Measurements from ENCODE around the gene TEX101.
"Not testable (repeated sequence)": the region's sequence is repeated elsewhere in the genome, so short reads cannot be mapped to it uniquely, and the experiment has no call there.

Gene TEX101

GRCh38 chr19:43422000-43422688, 7.5 kb downstream of the TEX101 start:
- no peaks in the 10 kb centered on the region for H3K36me3 ChIP-seq (ENCODE audit: control insufficient read depth in 1 of 2, insufficient read depth in 2 of 2, low read length in 2 of 2)
- H3K27me3 ChIP-seq (ENCODE audit: low read depth, low read length): no peaks in the 10 kb centered on the region
- H3K9me3 ChIP-seq (ENCODE audit: control insufficient read depth in 1 of 2, low read length in 2 of 2): no peaks in the 10 kb centered on the region
- no peak overlapping the region for H3K4me3 ChIP-seq (ENCODE audit: low read depth in 1 of 2, low read length in 2 of 2)
- H3K27ac ChIP-seq (ENCODE audit: low read length): no peak overlapping the region
- H3K4me1 ChIP-seq (ENCODE audit: control insufficient read depth in 1 of 2, insufficient read depth in 2 of 2, low read length in 2 of 2): no peaks in the 10 kb centered on the region

- Histone ChIP-seq H3K9me3 (ENCODE audit: control insufficient read depth in 1 of 2, low read length in 2 of 2) (no peaks in the 10 kb centered on the region), H3K36me3 (ENCODE audit: control insufficient read depth in 1 of 2, insufficient read depth in 2 of 2, low read length in 2 of 2) (no peaks in the 10 kb centered on the region), H3K4me1 (ENCODE audit: control insufficient read depth in 1 of 2, insufficient read depth in 2 of 2, low read length in 2 of 2) (no peaks in the 10 kb centered on the region), H3K27me3 (ENCODE audit: low read depth, low read length) (no peaks in the 10 kb centered on the region), H3K27ac (ENCODE audit: low read length) (no peak overlapping the region), H3K4me3 (ENCODE audit: low read depth in 1 of 2, low read length in 2 of 2) (no peak overlapping the region)
These were observed 8.0 kb downstream of the TEX101 start for GRCh38 chr19:43422689-43423066.

- Histone ChIP-seq H3K27ac (ENCODE audit: low read length) (no peak overlapping the region), H3K36me3 (ENCODE audit: control insufficient read depth in 1 of 2, insufficient read depth in 2 of 2, low read length in 2 of 2) (no peaks in the 10 kb centered on the region), H3K27me3 (ENCODE audit: low read depth, low read length) (no peaks in the 10 kb centered on the region), H3K4me1 (ENCODE audit: control insufficient read depth in 1 of 2, insufficient read depth in 2 of 2, low read length in 2 of 2) (no peaks in the 10 kb centered on the region), H3K9me3 (ENCODE audit: control insufficient read depth in 1 of 2, low read length in 2 of 2) (no peaks in the 10 kb centered on the region), H3K4me3 (ENCODE audit: low read depth in 1 of 2, low read length in 2 of 2) (no peak overlapping the region)
These were observed 9.1 kb downstream of the TEX101 start for GRCh38 chr19:43423779-43424178.

GRCh38 chr19:43425567-43426392, 11.1 kb downstream of the TEX101 start:
- H3K4me1 ChIP-seq (ENCODE audit: control insufficient read depth in 1 of 2, insufficient read depth in 2 of 2, low read length in 2 of 2): no peaks in the 10 kb centered on the region
- H3K27me3 ChIP-seq (ENCODE audit: low read depth, low read length): no peaks in the 10 kb centered on the region
- H3K36me3 ChIP-seq (ENCODE audit: control insufficient read depth in 1 of 2, insufficient read depth in 2 of 2, low read length in 2 of 2): no peaks in the 10 kb centered on the region
- H3K4me3 ChIP-seq (ENCODE audit: low read depth in 1 of 2, low read length in 2 of 2): no peak overlapping the region
- H3K9me3 ChIP-seq (ENCODE audit: control insufficient read depth in 1 of 2, low read length in 2 of 2): no peaks in the 10 kb centered on the region
- H3K27ac ChIP-seq (ENCODE audit: low read length): no peak overlapping the region

GRCh38 chr19:43429395-43429794, 14.7 kb downstream of the TEX101 start:
- H3K4me3 ChIP-seq (ENCODE audit: low read depth in 1 of 2, low read length in 2 of 2): no peak overlapping the region
- H3K9me3 ChIP-seq (ENCODE audit: control insufficient read depth in 1 of 2, low read length in 2 of 2): no peaks in the 10 kb centered on the region
- no peaks in the 10 kb centered on the region for H3K27me3 ChIP-seq (ENCODE audit: low read depth, low read length)
- H3K4me1 ChIP-seq (ENCODE audit: control insufficient read depth in 1 of 2, insufficient read depth in 2 of 2, low read length in 2 of 2): peaks cover 0 to 3% of the 10 kb centered on the region in 2 donors
- H3K36me3 ChIP-seq (ENCODE audit: control insufficient read depth in 1 of 2, insufficient read depth in 2 of 2, low read length in 2 of 2): no peaks in the 10 kb centered on the region
- H3K27ac ChIP-seq (ENCODE audit: low read length): no peak overlapping the region

GRCh38 chr19:43430142-43430710, 15.5 kb downstream of the TEX101 start:
- Histone ChIP-seq H3K27ac (ENCODE audit: low read length) (no peak overlapping the region), H3K9me3 (ENCODE audit: control insufficient read depth in 1 of 2, low read length in 2 of 2) (no peaks in the 10 kb centered on the region)

GRCh38 chr19:43430976-43431375, 16.3 kb downstream of the TEX101 start:
- no peak overlapping the region for H3K27ac ChIP-seq (ENCODE audit: low read length)
- no peaks in the 10 kb centered on the region for H3K36me3 ChIP-seq (ENCODE audit: control insufficient read depth in 1 of 2, insufficient read depth in 2 of 2, low read length in 2 of 2)
- no peaks in the 10 kb centered on the region for H3K9me3 ChIP-seq (ENCODE audit: control insufficient read depth in 1 of 2, low read length in 2 of 2)
- no peak overlapping the region for H3K4me3 ChIP-seq (ENCODE audit: low read depth in 1 of 2, low read length in 2 of 2)
- H3K27me3 ChIP-seq (ENCODE audit: low read depth, low read length): no peaks in the 10 kb centered on the region
- H3K4me1 ChIP-seq (ENCODE audit: control insufficient read depth in 1 of 2, insufficient read depth in 2 of 2, low read length in 2 of 2): peaks cover 0 to 3% of the 10 kb centered on the region in 2 donors

More at GRCh38 chr19:43430142-43430710, 15.5 kb downstream of the TEX101 start:
- H3K4me1 ChIP-seq (ENCODE audit: control insufficient read depth in 1 of 2, insufficient read depth in 2 of 2, low read length in 2 of 2): peaks cover 0 to 3% of the 10 kb centered on the region in 2 donors
- no peaks in the 10 kb centered on the region for H3K27me3 ChIP-seq (ENCODE audit: low read depth, low read length)
- H3K36me3 ChIP-seq (ENCODE audit: control insufficient read depth in 1 of 2, insufficient read depth in 2 of 2, low read length in 2 of 2): no peaks in the 10 kb centered on the region
- H3K4me3 ChIP-seq (ENCODE audit: low read depth in 1 of 2, low read length in 2 of 2): no peak overlapping the region

- H3K9me3 ChIP-seq (ENCODE audit: control insufficient read depth in 1 of 2, low read length in 2 of 2): no peaks in the 10 kb centered on the region
- H3K27me3 ChIP-seq (ENCODE audit: low read depth, low read length): no peaks in the 10 kb centered on the region
- H3K4me3 ChIP-seq (ENCODE audit: low read depth in 1 of 2, low read length in 2 of 2): no peak overlapping the region
- no peak overlapping the region for H3K27ac ChIP-seq (ENCODE audit: low read length)
- H3K36me3 ChIP-seq (ENCODE audit: control insufficient read depth in 1 of 2, insufficient read depth in 2 of 2, low read length in 2 of 2): no peaks in the 10 kb centered on the region
- peaks cover under 1 to 3% of the 10 kb centered on the region in 2 donors for H3K4me1 ChIP-seq (ENCODE audit: control insufficient read depth in 1 of 2, insufficient read depth in 2 of 2, low read length in 2 of 2)
These were observed 18.6 kb downstream of the TEX101 start for GRCh38 chr19:43433358-43433673.

GRCh38 chr19:43433689-43434088, 19.0 kb downstream of the TEX101 start:
- H3K9me3 ChIP-seq (ENCODE audit: control insufficient read depth in 1 of 2, low read length in 2 of 2): no peaks in the 10 kb centered on the region
- H3K27me3 ChIP-seq (ENCODE audit: low read depth, low read length): no peaks in the 10 kb centered on the region
- H3K36me3 ChIP-seq (ENCODE audit: control insufficient read depth in 1 of 2, insufficient read depth in 2 of 2, low read length in 2 of 2): no peaks in the 10 kb centered on the region
- peaks cover 3 to 4% of the 10 kb centered on the region in 2 donors for H3K4me1 ChIP-seq (ENCODE audit: control insufficient read depth in 1 of 2, insufficient read depth in 2 of 2, low read length in 2 of 2)
- no peak overlapping the region for H3K4me3 ChIP-seq (ENCODE audit: low read depth in 1 of 2, low read length in 2 of 2)
- no peak overlapping the region for H3K27ac ChIP-seq (ENCODE audit: low read length)

- no peak overlapping the region for H3K4me3 ChIP-seq (ENCODE audit: low read depth in 1 of 2, low read length in 2 of 2)
- H3K36me3 ChIP-seq (ENCODE audit: control insufficient read depth in 1 of 2, insufficient read depth in 2 of 2, low read length in 2 of 2): no peaks in the 10 kb centered on the region
- H3K27me3 ChIP-seq (ENCODE audit: low read depth, low read length): no peaks in the 10 kb centered on the region
- H3K27ac ChIP-seq (ENCODE audit: low read length): no peak overlapping the region
- H3K4me1 ChIP-seq (ENCODE audit: control insufficient read depth in 1 of 2, insufficient read depth in 2 of 2, low read length in 2 of 2): peaks cover 3 to 5% of the 10 kb centered on the region in 2 donors
- H3K9me3 ChIP-seq (ENCODE audit: control insufficient read depth in 1 of 2, low read length in 2 of 2): no peaks in the 10 kb centered on the region
These were observed 21.1 kb downstream of the TEX101 start for GRCh38 chr19:43435775-43436174.

- H3K9me3 ChIP-seq (ENCODE audit: control insufficient read depth in 1 of 2, low read length in 2 of 2); H3K4me3 ChIP-seq (ENCODE audit: low read depth in 1 of 2, low read length in 2 of 2); H3K27ac ChIP-seq (ENCODE audit: low read length); H3K36me3 ChIP-seq (ENCODE audit: control insufficient read depth in 1 of 2, insufficient read depth in 2 of 2, low read length in 2 of 2); H3K27me3 ChIP-seq (ENCODE audit: low read depth, low read length); H3K4me1 ChIP-seq (ENCODE audit: control insufficient read depth in 1 of 2, insufficient read depth in 2 of 2, low read length in 2 of 2): not testable (repeated sequence)
These were observed 22.6 kb downstream of the TEX101 start for GRCh38 chr19:43437284-43437683.
